Right atrium auricular region (tissue), 2 donors: ENCODE data around the gene DOCK4. TPM values are rescaled to one million over a fixed set of nuclear protein-coding genes. Genes with fewer than 3 reads are reported as not detected.

Source experiments
- DNase-seq: peaks from one replicate; pipeline ENCODE4 v3.0.0-alpha.2; 2019; ENCODE audit warnings: low spot score
- H3K27ac ChIP-seq, 2 donors: fragments of 200-600 bp; sonication (generic); 1 replicate in 1 of 2; 2 replicates in 1 of 2; pipeline ENCODE4 v1.5.1; 2016 to 2019
- H3K27me3 ChIP-seq, 2 donors: fragments of 200-600 bp; sonication (generic); one replicate each; pipeline versions ENCODE4 v1.5.1 to v1.6.0; 2017 to 2019
- H3K36me3 ChIP-seq: fragments of 200-600 bp; sonication (generic); one replicate; pipeline ENCODE4 v1.5.1; 2016
- H3K4me1 ChIP-seq, 2 donors: fragments of 200-600 bp; sonication (generic); one replicate each; pipeline versions ENCODE4 v1.5.1 to v1.6.0; 2017 to 2019
- H3K4me3 ChIP-seq, 2 donors: fragments of 200-600 bp; sonication (generic); 1 replicate in 1 of 2; 2 replicates in 1 of 2; pipeline ENCODE4 v1.5.1; 2017 to 2019; ENCODE audit warnings: mild to moderate bottlenecking in 1 of 2, moderate library complexity in 1 of 2
- H3K9me3 ChIP-seq, 2 donors: fragments of 200-600 bp; sonication (generic); one replicate each; pipeline ENCODE4 v1.5.1; 2019
- total RNA-seq, 2 donors: library from RNA; depleted of rRNA; stranded (reverse); fragments of >200 nt; gene quantifications; one replicate each; pipeline ENCODE4 v1.1.0, GENCODE V29; 2016
- TF ChIP-seq, protein P1 (sequence below), 2 donors: fragments of 200-600 bp; sonication (generic); IDR thresholded peaks; one replicate each; pipeline ENCODE4 v1.5.1; 2019; ENCODE audit warnings: antibody characterized with exemption in 2 of 2

The DOCK4 gene
- total RNA-seq, 2 donors from 2014 or later: 12.3 to 17.8 TPM

DNA sequence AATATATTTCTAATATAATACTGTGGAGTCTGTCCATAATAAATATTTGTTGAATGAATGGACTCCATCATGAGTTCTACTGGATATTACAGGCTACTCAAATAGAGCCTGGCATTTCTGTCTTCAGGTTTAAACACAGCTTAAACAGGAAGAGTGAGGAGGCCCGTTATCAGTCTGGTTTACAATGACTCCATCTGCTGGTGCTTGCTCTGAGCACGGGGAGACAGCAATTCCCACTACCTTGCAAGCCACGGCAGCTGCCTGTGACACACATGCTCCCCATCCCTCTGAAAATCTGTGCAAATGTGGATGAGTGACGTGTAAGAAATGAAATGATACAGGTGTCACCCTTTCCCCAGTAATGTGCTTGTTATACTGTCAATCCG, 350.4 kb downstream of the DOCK4 start:
- Histone ChIP-seq H3K4me3 (no peak overlapping the region), H3K27ac (no peak overlapping the region), H3K9me3 (no peaks in the 10 kb centered on the region), H3K27me3 (no peaks in the 10 kb centered on the region), H3K36me3 (peaks cover 13% of the 10 kb centered on the region), H3K4me1 (no peaks in the 10 kb centered on the region)
- no peak for DNase-seq
- TF ChIP-seq, protein P1, sequence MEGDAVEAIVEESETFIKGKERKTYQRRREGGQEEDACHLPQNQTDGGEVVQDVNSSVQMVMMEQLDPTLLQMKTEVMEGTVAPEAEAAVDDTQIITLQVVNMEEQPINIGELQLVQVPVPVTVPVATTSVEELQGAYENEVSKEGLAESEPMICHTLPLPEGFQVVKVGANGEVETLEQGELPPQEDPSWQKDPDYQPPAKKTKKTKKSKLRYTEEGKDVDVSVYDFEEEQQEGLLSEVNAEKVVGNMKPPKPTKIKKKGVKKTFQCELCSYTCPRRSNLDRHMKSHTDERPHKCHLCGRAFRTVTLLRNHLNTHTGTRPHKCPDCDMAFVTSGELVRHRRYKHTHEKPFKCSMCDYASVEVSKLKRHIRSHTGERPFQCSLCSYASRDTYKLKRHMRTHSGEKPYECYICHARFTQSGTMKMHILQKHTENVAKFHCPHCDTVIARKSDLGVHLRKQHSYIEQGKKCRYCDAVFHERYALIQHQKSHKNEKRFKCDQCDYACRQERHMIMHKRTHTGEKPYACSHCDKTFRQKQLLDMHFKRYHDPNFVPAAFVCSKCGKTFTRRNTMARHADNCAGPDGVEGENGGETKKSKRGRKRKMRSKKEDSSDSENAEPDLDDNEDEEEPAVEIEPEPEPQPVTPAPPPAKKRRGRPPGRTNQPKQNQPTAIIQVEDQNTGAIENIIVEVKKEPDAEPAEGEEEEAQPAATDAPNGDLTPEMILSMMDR (IDR thresholded peaks at IDR 0.05): no peak

- DNase-seq: no peak
- Histone ChIP-seq H3K4me1 (no peaks in the 10 kb centered on the region), H3K27me3 (no peaks in the 10 kb centered on the region), H3K9me3 (no peaks in the 10 kb centered on the region), H3K4me3 (no peak overlapping the region), H3K27ac (no peak overlapping the region), H3K36me3 (peaks cover 9% of the 10 kb centered on the region)
- TF ChIP-seq, protein P1 (IDR thresholded peaks at IDR 0.05): peak in 1 of 2 donors; percentile 56
Observed at GRCh38 chr7:111855161-111855841, 350.9 kb downstream of the DOCK4 start.

DNA sequence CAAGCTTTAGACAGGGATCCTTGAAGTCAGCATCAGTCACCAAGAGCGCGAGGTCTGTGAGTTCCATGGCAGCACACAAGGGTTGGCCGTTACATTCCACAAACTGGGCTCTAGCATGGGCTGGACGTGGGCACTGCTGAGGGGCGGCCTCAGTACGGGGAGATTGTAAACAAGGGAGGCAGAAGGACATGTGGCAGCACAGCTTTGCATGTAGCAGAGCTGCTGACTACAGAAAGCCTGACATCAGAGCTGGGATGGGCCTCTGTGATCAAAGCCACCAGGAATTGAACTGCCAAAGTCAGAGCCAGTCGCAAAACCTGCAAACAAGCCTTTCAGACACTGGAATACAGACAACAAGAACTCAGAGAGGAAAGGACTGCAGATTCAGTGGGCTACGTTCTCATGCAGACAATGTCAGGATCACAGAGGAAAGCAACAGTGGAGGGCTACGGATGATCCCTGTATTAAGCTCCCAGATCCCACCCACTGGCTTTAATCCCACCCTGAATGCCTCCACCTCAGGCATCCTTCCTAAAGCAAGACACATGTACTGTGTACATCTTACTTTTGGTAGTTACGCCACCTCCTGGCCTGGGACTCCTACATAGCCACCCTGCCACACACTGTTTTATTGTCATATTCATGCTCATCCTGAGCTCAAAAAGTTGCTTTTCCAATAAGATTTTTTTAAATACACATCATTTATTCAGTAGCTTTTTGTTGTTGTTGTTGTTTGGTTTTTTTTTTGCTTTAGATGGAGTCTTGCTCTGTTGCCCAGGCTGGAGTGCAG, 352.8 kb downstream of the DOCK4 start:
- TF ChIP-seq, protein P1 (IDR thresholded peaks at IDR 0.05): no peak
- Histone ChIP-seq H3K27ac (no peak overlapping the region), H3K36me3 (peaks cover 4% of the 10 kb centered on the region), H3K27me3 (no peaks in the 10 kb centered on the region), H3K4me1 (no peaks in the 10 kb centered on the region), H3K4me3 (no peak overlapping the region), H3K9me3 (no peaks in the 10 kb centered on the region)
- no peak for DNase-seq

- no peak overlapping the region for H3K27ac ChIP-seq
- TF ChIP-seq, protein P1 (IDR thresholded peaks at IDR 0.05): no peak
- no peaks in the 10 kb centered on the region for H3K9me3 ChIP-seq
- no peaks in the 10 kb centered on the region for H3K4me1 ChIP-seq
- H3K36me3 ChIP-seq: peaks cover 4% of the 10 kb centered on the region
- DNase-seq: no peak
- H3K27me3 ChIP-seq: no peaks in the 10 kb centered on the region
- no peak overlapping the region for H3K4me3 ChIP-seq
Observed at GRCh38 chr7:111852081-111852480, 354.1 kb downstream of the DOCK4 start.

GRCh38 chr7:111846898-111847297, 359.3 kb downstream of the DOCK4 start:
- TF ChIP-seq, protein P1 (IDR thresholded peaks at IDR 0.05): no peak
- H3K9me3 ChIP-seq: no peaks in the 10 kb centered on the region
- H3K27me3 ChIP-seq: no peaks in the 10 kb centered on the region
- H3K4me1 ChIP-seq: no peaks in the 10 kb centered on the region
- no peak overlapping the region for H3K27ac ChIP-seq
- no peak overlapping the region for H3K4me3 ChIP-seq
- no peak for DNase-seq
- H3K36me3 ChIP-seq: peaks cover 18% of the 10 kb centered on the region
